ENCODE measurements around the gene HEXB.
"Not testable (repeated sequence)": the region's sequence is repeated elsewhere in the genome, so short reads cannot be mapped to it uniquely, and the experiment has no call there.

HEXB gene

GRCh38 chr5:74659172-74659571 lies 25.9 kb upstream of the HEXB start:
- no peak for DNase-seq (ENCODE audit: low read depth in 2 of 2)

- DNase-seq (ENCODE audit: low read depth in 2 of 2): no peak
Measured at GRCh38 chr5:74660140-74660539, 24.9 kb upstream of the HEXB start.

- DNase-seq (ENCODE audit: low read depth in 2 of 2): no peak
Measured at GRCh38 chr5:74660873-74661272, 24.2 kb upstream of the HEXB start.

GRCh38 chr5:74664551-74664950 lies 20.5 kb upstream of the HEXB start:
- DNase-seq (ENCODE audit: low read depth in 2 of 2): no peak

- no peak for DNase-seq (ENCODE audit: low read depth in 2 of 2)
Measured at GRCh38 chr5:74665273-74665672, 19.8 kb upstream of the HEXB start.

- no peak for DNase-seq (ENCODE audit: low read depth in 2 of 2)
Measured at GRCh38 chr5:74665816-74666215, 19.2 kb upstream of the HEXB start.

GRCh38 chr5:74667396-74667795 lies 17.6 kb upstream of the HEXB start:
- DNase-seq (ENCODE audit: low read depth in 2 of 2): no peak

GRCh38 chr5:74669821-74670220 lies 15.2 kb upstream of the HEXB start:
- DNase-seq (ENCODE audit: low read depth in 2 of 2): no peak

- no peak for DNase-seq (ENCODE audit: low read depth in 2 of 2)
Measured at GRCh38 chr5:74670396-74671038, 14.5 kb upstream of the HEXB start.

GRCh38 chr5:74672215-74672877 lies 12.7 kb upstream of the HEXB start:
- no peak for DNase-seq (ENCODE audit: low read depth in 2 of 2)

- DNase-seq (ENCODE audit: low read depth in 2 of 2): peak in 1 of 2 experiments; percentile 14
Measured at GRCh38 chr5:74673011-74673790, 11.8 kb upstream of the HEXB start.

- DNase-seq (ENCODE audit: low read depth in 2 of 2): not testable (repeated sequence)
Measured at GRCh38 chr5:74676466-74676865, 8.6 kb upstream of the HEXB start.

GRCh38 chr5:74678123-74678522 lies 6.9 kb upstream of the HEXB start:
- DNase-seq (ENCODE audit: low read depth in 2 of 2): not testable (repeated sequence)

- DNase-seq (ENCODE audit: low read depth in 2 of 2): not testable (repeated sequence)
Measured at GRCh38 chr5:74679300-74679699, 5.7 kb upstream of the HEXB start.

- no peak for DNase-seq (ENCODE audit: low read depth in 2 of 2)
Measured at GRCh38 chr5:74679966-74680365, 5.1 kb upstream of the HEXB start.

GRCh38 chr5:74685979-74686631 lies 1.1 kb downstream of the HEXB start:
- DNase-seq (ENCODE audit: low read depth in 2 of 2): no peak

GRCh38 chr5:74686962-74687751 lies 2.1 kb downstream of the HEXB start:
- DNase-seq (ENCODE audit: low read depth in 2 of 2): no peak

GRCh38 chr5:74693191-74693590 lies 8.2 kb downstream of the HEXB start:
- DNase-seq (ENCODE audit: low read depth in 2 of 2): no peak

GRCh38 chr5:74717596-74717995 lies 32.6 kb downstream of the HEXB start:
- no peak for DNase-seq (ENCODE audit: low read depth in 2 of 2)

GRCh38 chr5:74722271-74722670 lies 37.2 kb downstream of the HEXB start:
- no peak for DNase-seq (ENCODE audit: low read depth in 2 of 2)

GRCh38 chr5:74725331-74725730 lies 40.3 kb downstream of the HEXB start:
- DNase-seq (ENCODE audit: low read depth in 2 of 2): no peak

- DNase-seq (ENCODE audit: low read depth in 2 of 2): no peak
Measured at GRCh38 chr5:74736759-74737158, 51.7 kb downstream of the HEXB start.

Data from fibroblast of skin of left biceps (primary cell).